ENCODE measurements around the gene TCTN2. TPM values are rescaled to one million over a fixed set of nuclear protein-coding genes. Genes with fewer than 3 reads are reported as not detected.

Gene TCTN2
- total RNA-seq, 2 experiments from 2014 or later: 4.7 to 7.8 TPM

DNA sequence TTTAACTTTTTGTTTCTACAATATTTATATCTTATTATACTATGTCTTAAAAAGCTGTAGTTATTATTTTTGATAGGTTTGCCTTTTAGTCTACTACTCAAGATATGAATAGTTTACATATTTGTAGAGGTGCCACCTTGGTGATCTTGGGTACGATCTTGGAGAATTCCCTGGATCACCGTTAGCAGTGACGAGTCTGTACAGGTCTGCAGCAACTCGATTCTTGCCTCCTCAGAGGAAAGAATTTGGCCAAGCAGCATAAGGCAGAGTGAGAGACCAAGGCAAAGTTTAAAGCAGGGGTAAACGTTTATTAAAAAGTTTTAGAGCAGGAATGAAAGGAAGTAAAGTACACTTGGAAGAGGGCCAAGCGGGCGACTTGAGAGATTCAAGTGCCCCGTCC, 3.1 kb upstream of the TCTN2 start:
- ChIA-PET CTCF (ENCODE audit: unreplicated experiment) (no interaction called here), POLR2A (interaction anchor here (1.0 kb wide), 1 partner anchor 33 kb away, joined by 3 read pairs; no protein-coding TSS in a partner anchor)
- intact Hi-C loops (cut with micrococcal nuclease; ENCODE audit: unreplicated experiment): no loop called here
- H3K9me2 ChIP-seq (ENCODE audit: insufficient read depth, low read length): no peaks in the 10 kb centered on the region
- TF ChIP-seq EZH2phosphoT487 (IDR thresholded peaks at IDR 0.05; ENCODE audit: borderline replicate concordance, low read depth, low read length): no peak
- TF ChIP-seq, protein P1, sequence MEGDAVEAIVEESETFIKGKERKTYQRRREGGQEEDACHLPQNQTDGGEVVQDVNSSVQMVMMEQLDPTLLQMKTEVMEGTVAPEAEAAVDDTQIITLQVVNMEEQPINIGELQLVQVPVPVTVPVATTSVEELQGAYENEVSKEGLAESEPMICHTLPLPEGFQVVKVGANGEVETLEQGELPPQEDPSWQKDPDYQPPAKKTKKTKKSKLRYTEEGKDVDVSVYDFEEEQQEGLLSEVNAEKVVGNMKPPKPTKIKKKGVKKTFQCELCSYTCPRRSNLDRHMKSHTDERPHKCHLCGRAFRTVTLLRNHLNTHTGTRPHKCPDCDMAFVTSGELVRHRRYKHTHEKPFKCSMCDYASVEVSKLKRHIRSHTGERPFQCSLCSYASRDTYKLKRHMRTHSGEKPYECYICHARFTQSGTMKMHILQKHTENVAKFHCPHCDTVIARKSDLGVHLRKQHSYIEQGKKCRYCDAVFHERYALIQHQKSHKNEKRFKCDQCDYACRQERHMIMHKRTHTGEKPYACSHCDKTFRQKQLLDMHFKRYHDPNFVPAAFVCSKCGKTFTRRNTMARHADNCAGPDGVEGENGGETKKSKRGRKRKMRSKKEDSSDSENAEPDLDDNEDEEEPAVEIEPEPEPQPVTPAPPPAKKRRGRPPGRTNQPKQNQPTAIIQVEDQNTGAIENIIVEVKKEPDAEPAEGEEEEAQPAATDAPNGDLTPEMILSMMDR (conservative IDR thresholded peaks at IDR 0.05; ENCODE audit: low read length): no peak
- H3K4me2 ChIP-seq (ENCODE audit: low read length): no peak overlapping the region
- no TSS peak for BruUV-seq (replicated peaks)
- no peak overlapping the region for H3K4me3 ChIP-seq (ENCODE audit: low read depth, low read length, poor library complexity, severe bottlenecking)
- H3K27ac ChIP-seq (ENCODE audit: low read depth, low read length, poor library complexity, severe bottlenecking): no peak overlapping the region
- no peaks in the 10 kb centered on the region for H4K20me1 ChIP-seq (ENCODE audit: insufficient read depth, low read length)
- no peak overlapping the region for H2AFZ ChIP-seq (ENCODE audit: low read length)
- H3K9me3 ChIP-seq (ENCODE audit: low read length): no peaks in the 10 kb centered on the region
- H3K79me2 ChIP-seq (ENCODE audit: insufficient read depth, low read depth, low read length): no peaks in the 10 kb centered on the region
- peaks cover 4% of the 10 kb centered on the region for H3K4me1 ChIP-seq (ENCODE audit: insufficient read depth, low read length, poor library complexity, severe bottlenecking)
- H3K36me3 ChIP-seq (ENCODE audit: insufficient read depth, low read length): peaks cover 12% of the 10 kb centered on the region
- DNase-seq (ENCODE audit: low spot score): no peak

DNA sequence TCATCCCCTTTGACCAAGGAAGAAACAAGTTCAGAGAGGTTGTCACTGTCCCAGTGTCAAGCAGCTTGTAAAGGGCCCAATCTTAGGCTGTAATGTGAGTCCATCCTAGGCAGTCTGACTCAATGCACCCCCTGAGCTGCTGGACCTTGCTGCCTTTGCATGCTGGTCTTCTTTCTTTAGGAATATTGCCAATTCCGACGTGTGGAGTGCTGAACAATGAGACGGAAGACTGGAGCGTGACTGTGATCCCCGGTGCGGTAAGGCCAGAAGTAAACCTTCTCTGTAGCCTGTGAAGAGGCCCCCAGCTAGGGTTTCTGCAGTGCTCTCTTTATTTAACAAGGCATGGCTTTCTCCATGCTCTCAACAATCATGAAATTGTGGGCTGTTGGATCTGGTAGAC, 963 bp downstream of the TCTN2 start:
- Histone ChIP-seq H3K4me1 (ENCODE audit: insufficient read depth, low read length, poor library complexity, severe bottlenecking) (peaks cover 4% of the 10 kb centered on the region), H3K4me3 (ENCODE audit: low read depth, low read length, poor library complexity, severe bottlenecking) (no peak overlapping the region), H4K20me1 (ENCODE audit: insufficient read depth, low read length) (no peaks in the 10 kb centered on the region), H3K27ac (ENCODE audit: low read depth, low read length, poor library complexity, severe bottlenecking) (no peak overlapping the region), H3K9me2 (ENCODE audit: insufficient read depth, low read length) (no peaks in the 10 kb centered on the region), H3K79me2 (ENCODE audit: insufficient read depth, low read depth, low read length) (no peaks in the 10 kb centered on the region), H3K9me3 (ENCODE audit: low read length) (no peaks in the 10 kb centered on the region), H3K4me2 (ENCODE audit: low read length) (peak overlapping the region; percentile 83), H3K36me3 (ENCODE audit: insufficient read depth, low read length) (no peaks in the 10 kb centered on the region), H2AFZ (ENCODE audit: low read length) (no peak overlapping the region)
- POLR2A ChIA-PET: interaction anchor here (1.7 kb wide), 1 partner anchor 41 kb away, joined by 3 read pairs; no protein-coding TSS in a partner anchor
- DNase-seq (ENCODE audit: low spot score): no peak
- intact Hi-C loops (cut with micrococcal nuclease; ENCODE audit: unreplicated experiment): no loop called here
- TF ChIP-seq, protein P1 (conservative IDR thresholded peaks at IDR 0.05; ENCODE audit: low read length): no peak
- TF ChIP-seq EZH2phosphoT487 (IDR thresholded peaks at IDR 0.05; ENCODE audit: borderline replicate concordance, low read depth, low read length): no peak
- CTCF ChIA-PET (ENCODE audit: unreplicated experiment): no interaction called here
- BruUV-seq (replicated peaks): no TSS peak

DNA sequence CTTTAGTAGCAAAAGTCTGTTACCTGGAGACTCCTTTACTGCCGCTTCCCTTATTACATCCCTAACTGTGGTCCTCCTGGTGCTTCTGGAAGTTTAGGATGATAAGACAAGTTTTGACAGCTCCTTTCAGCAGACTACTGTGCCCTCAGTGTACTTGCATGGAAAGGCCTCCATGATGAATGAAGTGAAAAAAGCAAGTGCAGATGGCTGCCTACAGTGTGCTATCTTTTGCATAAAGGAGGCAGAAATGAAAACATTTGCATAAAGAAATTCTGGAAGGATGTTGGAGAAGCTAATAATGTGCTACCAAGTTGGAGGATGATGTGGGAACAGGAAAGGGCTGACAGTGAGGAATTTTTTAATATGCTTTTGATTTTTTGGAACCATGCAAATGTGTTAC, 4.5 kb downstream of the TCTN2 start:
- no peak overlapping the region for H3K4me3 ChIP-seq (ENCODE audit: low read depth, low read length, poor library complexity, severe bottlenecking)
- TF ChIP-seq, protein P1 (conservative IDR thresholded peaks at IDR 0.05; ENCODE audit: low read length): no peak
- no peak for TF ChIP-seq EZH2phosphoT487 (IDR thresholded peaks at IDR 0.05; ENCODE audit: borderline replicate concordance, low read depth, low read length)
- no peak overlapping the region for H3K4me2 ChIP-seq (ENCODE audit: low read length)
- no peaks in the 10 kb centered on the region for H3K79me2 ChIP-seq (ENCODE audit: insufficient read depth, low read depth, low read length)
- H4K20me1 ChIP-seq (ENCODE audit: insufficient read depth, low read length): no peaks in the 10 kb centered on the region
- DNase-seq (ENCODE audit: low spot score): no peak
- no peaks in the 10 kb centered on the region for H3K9me3 ChIP-seq (ENCODE audit: low read length)
- no TSS peak for BruUV-seq (replicated peaks)
- no peak overlapping the region for H2AFZ ChIP-seq (ENCODE audit: low read length)
- ChIA-PET POLR2A (no interaction called here), CTCF (ENCODE audit: unreplicated experiment) (no interaction called here)
- no peak overlapping the region for H3K27ac ChIP-seq (ENCODE audit: low read depth, low read length, poor library complexity, severe bottlenecking)
- peaks cover 4% of the 10 kb centered on the region for H3K4me1 ChIP-seq (ENCODE audit: insufficient read depth, low read length, poor library complexity, severe bottlenecking)
- no peaks in the 10 kb centered on the region for H3K9me2 ChIP-seq (ENCODE audit: insufficient read depth, low read length)
- H3K36me3 ChIP-seq (ENCODE audit: insufficient read depth, low read length): no peaks in the 10 kb centered on the region; the same call in 1 of the 2 replicates
- intact Hi-C loops (cut with micrococcal nuclease; ENCODE audit: unreplicated experiment): no loop called here
